Endometrium (tissue), 2 donors: Measurements from ENCODE around the gene PERM1.
A peak's percentile ranks its signal among the peaks of the same experiment; 100 is the strongest.
"Not testable (repeated sequence)": the region's sequence is repeated elsewhere in the genome, so short reads cannot be mapped to it uniquely, and the experiment has no call there.

Experiments
- FAIRE-seq: peaks from 2 replicates; lab custom pipeline; 2012; peaks lifted over from hg19 to GRCh38; lab: Jason Lieb, UNC
- donor health status: control.
- donor health status: control.

Gene PERM1

DNA sequence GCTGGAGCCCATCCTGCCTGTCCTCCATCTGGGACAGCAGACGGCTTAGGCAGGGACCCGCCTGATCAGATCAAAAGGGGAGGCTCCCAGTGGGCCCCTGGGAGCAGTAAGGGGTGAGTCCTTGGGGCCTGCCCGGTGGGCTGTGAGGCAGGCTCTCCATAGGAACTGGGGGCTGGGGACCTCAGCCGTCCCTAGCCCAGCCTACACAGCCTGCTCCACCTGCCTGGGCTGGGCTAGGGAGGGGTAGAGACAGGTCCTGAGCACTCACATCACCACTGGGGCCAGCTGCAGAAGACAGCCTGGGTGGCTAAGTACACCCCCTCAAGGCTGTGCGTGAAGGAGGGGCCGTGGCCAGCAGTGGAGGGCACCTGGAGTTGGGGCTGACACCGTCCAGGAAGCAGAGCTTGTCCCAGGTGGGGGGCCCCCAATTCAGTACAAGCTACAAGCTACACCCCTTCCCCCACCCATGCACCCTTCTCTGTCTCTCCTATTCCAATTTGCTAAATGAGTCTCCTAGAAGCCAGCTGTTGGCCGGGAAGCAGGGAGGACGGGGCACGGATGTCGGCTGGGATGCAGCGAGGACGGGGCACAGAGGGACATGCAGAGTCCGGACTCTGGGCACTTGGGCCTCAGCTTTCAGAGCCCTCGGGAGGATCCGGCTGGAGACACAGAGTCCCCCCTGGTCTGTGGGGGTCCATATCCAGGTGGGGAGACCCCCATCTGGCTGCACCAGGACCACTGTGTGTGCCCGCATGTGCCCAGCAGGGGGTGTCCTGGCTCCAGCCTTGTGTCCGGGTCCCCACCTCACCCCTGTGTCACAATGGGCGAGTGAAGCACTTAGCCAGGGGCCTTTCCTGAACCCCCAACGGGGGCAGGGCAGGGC lies 33.1 kb upstream of the PERM1 start:
- FAIRE-seq = no peak

DNA sequence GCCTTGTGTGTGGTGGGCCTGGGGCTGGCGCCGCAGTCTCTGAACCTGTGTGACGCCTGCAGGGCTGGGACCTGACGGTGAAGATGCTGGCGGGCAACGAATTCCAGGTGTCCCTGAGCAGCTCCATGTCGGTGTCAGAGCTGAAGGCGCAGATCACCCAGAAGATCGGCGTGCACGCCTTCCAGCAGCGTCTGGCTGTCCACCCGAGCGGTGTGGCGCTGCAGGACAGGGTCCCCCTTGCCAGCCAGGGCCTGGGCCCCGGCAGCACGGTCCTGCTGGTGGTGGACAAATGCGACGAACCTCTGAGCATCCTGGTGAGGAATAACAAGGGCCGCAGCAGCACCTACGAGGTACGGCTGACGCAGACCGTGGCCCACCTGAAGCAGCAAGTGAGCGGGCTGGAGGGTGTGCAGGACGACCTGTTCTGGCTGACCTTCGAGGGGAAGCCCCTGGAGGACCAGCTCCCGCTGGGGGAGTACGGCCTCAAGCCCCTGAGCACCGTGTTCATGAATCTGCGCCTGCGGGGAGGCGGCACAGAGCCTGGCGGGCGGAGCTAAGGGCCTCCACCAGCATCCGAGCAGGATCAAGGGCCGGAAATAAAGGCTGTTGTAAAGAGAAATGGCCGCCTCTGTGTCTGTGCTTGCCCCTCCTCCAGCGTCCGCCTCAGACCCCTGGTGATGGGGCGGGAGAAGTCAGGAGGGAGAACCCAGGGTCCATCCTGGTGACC lies 32.2 kb upstream of the PERM1 start:
- FAIRE-seq = no peak

DNA sequence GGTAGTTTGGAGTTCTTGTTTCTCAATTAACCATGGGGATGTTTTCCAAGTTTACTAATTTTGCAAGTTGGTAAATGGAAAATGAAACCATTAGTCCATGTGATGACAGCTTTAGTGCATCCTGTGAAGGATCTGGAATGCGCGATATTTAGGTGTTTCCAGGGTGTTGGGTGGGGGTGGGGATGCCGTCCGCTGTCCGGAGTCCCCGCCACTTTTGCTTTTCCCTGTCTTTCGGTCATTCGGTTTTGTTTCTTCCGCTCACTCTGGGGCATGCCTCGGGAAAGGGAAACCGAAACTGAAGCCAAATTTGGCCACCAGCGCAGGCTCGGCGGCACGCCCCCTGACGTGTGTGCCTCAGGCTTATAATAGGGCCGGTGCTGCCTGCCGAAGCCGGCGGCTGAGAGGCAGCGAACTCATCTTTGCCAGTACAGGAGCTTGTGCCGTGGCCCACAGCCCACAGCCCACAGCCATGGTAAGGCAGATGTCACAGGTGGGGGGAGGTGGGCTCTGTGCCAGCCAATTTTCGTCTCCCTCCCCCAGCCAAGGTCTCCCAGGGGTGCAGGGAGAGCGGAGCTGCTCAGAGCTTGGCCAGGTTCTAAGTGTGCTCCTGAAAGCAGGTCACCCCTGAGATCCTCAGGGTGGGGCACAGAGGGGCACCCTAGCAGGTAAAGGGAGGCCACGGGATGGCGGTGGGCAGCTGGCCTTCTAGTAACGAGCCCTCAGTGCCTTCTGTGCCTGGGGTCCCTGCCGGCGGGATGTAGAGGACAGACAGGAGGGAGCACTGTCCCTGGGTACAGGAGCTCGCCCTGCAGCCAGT lies 31.4 kb upstream of the PERM1 start, which contains the start of gene ISG15:
TSS of gene ISG15 (plus strand) at position 393 of the 817 bp plus-strand sequence. CDS start at position 470, 77 bp downstream.
- FAIRE-seq = peak; percentile 8

DNA sequence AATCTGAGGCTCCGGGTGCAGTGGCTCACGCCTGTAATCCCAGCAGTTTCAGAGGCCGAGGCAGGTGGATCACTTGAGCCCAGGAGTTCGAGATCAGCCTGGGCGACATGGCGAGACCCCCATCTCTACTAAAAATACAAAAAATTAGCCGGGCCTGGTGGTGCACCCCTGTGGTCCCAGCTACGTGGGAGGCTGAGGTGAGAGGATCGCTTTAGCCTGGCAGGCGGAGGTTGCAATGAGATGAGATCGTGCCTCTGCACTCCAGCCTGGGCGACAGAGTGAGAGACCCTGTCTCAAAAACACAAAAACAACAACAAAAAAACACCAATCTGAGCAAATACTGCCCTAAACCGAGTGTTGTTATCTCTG lies 30.8 kb upstream of the PERM1 start:
- FAIRE-seq = not testable (repeated sequence)

DNA sequence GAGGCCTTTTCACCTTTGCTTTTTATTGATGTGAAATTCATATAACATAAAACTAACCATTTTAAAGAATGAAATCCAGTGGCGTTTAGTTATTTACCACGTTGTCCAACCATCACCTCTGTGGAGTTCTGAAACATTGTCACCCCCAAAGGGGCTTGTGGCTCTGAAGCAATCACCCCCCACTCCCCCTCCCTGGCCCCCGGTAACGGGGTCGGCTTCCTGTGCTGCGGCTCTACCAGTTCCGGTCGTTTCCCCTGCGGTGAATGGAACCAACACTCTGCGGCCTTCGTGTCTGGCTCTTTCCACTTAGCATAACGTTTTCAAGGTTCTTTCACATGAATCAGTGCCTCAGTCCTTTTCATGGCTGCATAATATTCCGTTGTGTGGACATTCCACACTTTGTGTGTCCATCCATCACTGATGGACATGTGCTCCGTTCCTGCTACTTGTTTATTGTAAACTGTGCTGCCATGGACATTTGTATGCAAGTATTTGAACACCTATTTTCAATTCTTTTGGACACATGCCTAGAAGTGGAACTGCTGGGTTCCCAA lies 29.6 kb upstream of the PERM1 start:
- FAIRE-seq = no peak

DNA sequence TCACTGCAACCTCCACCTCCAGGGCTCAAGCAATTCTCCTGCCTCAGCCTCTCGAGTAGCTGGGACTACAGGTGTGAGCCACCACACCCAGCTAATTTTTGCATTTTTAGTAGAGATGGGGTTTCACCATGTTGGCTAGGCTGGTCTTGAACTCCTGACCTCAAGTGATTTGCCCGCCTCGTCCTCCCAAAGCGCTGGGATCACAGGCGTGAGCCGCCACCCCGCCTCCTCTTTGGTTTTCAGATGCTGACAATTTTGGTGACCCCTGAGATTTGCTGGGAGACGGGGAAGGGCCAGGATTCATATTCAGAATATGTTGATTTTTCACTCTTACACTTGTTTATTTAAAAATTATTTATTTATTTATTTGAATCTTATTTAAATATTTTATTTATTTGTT lies 28.2 kb upstream of the PERM1 start:
- FAIRE-seq = not testable (repeated sequence)

DNA sequence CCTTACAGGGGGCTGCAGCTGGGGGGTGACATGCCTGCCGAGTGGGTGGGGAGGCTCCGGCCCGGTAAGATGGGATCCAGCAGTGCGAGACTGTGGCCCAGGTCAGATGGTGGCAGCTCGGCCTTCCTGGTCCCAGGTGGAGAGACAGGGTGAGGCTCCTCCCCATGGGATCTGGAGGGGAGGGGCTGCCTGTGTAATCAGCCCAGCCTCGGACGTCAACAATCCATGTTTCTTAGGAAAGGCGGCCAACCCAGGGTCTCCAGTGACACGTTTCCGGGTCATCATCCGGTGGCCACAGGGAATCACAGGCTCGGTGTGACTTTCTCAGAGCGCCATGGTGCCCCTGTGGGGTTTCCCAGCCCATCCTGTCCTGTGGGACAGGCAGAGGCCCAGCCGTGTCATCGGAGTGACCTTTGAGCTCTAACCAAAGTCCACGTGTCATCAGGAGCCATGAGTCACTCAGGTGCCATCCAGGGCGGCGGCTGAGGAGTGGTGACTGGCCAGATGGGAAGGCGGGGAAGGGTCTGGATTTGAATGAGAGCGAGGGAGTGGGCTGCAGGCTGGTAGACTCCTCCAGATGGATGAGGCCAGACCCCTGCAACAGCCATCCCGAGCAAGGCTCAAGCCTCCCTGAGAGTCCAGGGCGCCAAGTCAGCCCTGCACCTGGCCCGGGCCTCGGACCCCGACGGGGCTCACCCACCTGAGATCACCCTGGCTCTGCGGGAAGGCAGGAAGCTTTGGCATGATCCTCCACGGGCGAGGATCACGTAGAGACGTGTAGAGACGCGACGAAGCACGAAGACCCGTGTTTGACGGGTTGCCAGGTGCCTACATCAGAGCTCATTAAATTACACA lies 24.6 kb upstream of the PERM1 start:
- no peak for FAIRE-seq

DNA sequence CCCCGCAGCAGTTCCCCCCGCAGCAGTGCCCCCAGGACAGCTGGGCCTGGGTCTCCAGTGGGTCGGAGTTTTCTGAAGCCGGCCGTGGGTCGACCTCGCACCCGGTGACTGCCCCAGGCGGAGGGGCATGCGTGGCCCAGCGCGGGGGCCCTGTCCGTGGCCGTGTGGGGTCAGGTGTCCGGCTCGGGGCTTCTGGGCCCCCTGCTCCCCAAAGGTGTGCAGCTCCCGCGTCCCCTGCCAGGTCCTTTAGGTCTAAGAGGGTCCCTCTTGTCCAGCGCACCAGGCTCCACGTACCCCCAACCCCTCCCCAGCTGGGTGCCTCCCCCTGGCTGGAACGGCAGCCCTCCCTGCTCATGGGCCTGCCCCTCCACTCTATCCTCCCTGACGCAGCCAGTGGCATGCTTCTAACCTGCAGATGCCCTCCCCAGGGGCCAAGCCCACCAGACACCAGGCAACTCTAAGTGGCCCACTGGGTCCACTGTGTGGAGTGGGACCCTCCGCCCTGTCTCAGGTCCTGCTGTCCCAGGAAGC lies 23.9 kb upstream of the PERM1 start:
- no peak for FAIRE-seq

DNA sequence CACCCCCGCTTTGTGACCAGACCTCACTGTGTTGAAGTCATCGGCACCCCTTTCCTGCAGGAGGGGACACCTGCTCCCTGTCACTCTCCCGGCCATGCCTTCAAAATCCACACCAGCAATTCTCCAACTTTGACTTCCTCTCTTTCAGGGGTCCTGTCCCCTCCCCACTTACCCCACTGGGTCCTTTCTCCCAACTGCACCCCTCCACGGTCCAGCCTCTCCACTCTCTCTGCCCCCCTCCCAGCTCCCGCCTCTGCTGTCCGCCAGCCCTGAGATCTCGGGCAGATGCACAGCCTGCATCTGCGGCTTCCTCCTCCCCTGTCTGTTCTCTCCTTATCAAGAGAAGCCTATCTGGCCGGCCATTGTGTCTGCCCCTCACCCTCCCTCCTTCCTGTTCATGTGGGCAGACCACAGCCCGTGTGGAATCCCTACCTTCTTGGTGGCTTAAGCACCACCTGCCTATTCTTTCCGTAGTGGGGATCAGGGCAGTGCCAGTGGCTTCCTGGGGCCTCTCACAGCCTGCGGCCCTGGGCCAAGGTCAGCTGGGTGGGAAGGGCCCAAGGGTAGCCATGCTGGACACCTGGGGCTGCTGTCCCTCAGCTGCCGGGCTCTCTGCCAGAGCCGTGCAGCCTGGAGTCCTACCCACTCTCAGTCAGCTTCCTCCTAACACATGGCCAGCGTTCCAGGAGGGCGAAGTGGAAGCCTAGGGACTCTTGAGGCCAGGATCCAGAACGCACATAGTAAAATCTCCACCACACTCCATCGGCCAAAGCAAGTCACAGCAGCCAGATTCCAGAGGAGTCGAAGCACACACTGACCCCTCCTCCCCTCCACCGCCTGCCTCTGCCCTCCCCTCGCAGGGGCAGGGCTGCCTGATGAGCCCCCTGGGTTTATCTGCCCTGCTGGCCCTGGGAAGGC lies 23.1 kb upstream of the PERM1 start:
- no peak for FAIRE-seq

DNA sequence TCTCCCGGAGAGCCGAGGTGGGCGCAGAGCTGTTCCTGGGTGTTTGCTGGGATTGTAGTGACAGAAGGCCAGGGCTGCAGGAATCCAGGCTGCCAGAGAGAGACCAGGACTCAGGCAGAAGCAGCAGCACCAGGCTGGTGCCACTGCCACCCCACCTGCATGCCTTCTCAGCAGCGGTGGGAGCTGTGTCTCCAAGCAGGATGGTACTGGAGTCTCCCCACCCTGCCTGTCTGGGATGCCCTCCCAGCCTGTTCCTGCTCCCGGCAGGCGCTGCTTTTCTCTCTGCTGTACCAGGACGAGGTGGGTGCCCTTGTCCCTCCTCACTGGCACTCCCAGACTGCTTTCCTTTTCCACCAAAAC lies 22.5 kb upstream of the PERM1 start:
- FAIRE-seq = no peak

DNA sequence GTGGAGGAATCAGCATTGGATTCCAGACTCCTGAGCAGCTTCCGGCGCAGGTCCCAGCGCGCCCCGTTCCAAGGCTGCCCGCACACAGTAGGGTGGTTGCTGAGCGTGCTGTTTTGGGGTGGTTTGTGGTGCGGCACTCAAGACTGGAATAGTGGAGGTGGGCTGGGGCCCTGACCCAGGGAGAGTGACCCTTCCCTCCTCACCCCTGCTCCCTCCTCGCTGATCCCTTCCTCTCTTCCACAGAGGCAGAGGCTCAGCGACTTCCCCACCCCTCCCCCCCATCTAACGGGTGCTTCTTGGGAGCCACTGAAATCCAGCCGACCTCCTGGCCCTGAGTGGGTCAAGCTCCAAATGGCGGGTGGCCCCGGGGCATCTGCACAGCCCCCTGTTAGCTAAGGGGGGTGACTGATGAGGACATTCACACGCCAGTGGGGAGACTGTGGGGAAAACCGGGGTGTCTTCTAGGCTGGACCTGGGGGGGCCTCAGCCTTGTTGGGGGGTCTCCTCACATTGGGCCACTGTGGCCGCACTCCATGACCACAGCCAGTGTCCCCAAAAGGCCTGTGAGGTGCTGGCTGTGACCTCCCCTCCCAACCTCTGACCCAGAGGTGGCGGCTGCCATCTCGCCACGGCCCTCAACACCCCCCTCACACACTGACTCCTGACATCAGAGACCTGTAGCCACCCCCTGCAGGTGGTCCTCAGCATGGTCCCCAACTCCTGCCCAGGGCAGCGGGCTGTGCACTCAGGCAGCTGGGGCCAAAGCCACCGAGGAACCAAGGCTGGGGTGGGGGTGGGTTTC lies 21.9 kb upstream of the PERM1 start:
- FAIRE-seq = no peak

DNA sequence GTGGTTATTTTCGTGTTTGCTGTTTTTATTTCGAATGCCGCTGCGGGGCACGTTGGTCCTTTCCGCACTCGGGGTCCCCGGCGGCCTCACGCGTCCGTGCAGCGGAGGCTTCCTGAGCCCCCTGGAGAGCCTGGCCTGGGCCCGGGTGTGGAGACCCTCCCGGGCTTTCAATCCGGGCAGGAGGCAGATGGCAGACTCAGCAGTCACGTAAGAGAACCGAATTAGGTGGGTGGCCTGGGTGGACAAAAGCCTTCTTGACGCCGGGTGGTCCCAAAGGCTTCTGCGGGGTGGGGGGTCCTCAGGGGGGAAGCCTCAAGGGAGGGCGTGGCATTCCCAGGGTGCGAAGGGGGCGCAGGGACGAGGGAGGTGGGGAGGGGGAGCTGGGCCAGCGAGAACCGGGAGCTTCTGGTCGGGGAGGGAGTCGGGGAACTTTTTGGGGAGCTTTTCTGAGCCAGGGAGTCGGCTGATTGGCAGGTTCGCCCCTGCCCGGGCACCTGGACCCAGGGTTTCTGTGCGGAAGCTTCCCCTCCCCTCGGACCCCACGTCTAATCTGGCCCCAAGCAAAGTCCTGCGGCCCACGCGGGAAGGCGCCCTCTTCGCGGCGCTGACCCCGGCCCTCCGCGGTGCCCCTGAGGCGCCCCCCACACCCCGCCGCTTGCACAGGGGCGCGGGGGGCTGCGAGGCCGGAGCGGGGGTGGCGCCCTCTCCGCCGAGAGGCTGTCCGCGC lies 19.3 kb upstream of the PERM1 start:
- FAIRE-seq = no peak

DNA sequence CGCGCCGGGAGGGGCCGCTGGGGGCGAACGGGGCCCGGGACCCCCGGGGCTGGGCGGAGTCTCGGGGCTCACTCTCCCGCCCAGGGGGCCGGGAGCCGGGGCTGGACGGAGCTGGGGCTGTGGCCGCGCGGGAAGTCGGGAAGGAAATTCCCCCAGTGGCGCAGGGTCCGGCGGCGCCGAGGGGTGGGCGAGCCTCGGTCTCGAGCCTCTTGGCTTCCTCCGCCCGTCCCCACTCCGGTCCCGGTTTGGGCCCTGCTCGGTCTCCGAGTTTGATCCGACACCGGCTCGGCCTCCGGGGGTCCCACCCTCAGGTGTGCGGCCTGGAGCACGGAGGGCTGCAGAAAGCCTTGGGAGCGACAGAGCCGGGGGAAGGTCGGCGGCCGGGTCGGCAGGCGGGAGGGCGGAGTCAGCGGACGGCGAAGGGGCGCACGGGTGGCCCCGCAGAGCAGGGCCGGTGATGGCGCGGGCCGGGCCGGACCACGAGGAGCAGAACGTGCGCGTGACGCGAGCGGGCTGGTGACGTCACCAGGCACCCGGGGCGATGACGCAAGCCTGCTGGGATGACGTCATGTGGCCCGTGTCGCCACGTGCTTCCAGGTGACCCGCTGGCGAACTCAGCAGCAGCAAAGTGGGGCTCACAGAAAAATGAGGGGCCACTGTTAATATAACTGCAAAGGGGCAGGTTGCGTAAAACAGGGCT lies 18.6 kb upstream of the PERM1 start:
- FAIRE-seq = no peak

DNA sequence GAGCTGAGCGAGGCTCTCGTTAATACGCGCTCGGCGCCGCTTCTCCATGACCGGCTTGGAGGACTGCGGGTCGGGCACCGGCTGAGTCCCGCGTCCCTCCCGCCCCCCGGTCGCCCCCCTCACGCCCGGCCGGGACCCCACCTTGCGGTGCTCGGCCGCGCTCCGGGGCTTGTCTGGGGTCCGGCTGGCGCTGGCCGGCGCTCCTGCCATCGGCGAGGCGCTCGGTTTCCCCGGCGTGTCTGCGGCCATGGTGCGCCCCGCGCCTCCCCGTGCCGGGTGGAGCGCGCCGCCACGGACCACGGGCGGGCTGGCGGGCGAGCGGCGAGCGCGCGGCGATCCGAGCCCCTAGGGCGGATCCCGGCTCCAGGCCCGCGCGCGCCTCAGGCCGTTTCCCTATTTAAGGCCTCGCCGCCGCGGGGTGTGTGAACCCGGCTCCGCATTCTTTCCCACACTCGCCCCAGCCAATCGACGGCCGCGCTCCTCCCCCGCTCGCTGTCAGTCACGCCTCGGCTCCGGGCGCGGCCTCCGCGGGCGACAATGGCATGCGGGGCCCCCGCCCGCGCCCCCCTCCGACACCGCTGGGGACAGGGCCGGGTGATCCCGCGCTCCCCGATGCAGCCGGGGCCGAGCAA lies 17.9 kb upstream of the PERM1 start, which contains the start of gene HES4:
TSS of gene HES4 (minus strand) at position 373 of the 632 bp plus-strand sequence. CDS start at position 249, 124 bp downstream.
- FAIRE-seq = no peak

DNA sequence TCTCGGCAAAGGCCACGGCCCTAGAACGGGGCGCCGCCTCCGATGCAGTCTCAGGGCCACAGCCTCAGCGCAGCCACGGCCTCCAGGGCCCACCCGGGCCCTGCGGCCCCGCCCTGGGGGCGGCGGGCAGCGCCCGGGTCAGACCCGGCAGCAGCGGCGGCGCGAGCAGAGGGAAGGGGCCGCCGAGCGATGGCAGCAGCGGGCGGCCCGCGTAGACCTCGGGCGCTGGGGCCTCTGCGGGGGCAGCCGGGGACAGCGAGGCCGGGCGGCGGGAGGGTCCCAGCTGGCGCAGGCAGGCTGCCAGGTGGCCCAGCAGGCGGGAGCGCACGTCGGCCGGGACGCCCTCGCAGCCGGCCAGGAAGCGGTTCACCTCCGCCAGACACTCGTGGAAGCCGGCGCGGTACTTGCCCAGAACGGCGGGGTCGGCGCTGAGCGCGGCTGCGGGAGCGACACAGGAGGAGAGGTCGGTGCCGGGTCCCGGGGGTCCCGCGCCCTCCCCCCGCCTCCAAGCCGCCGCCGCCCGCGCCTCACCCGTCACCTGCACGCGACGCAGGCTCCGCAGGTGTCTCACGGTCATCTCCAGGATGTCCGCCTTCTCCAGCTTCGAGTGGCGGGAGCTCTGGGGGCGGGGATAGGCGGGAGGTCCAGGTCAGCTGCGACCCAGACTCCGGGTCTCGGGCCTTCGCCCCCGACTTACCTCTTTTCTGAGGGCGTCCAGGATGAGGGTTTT lies 17.3 kb upstream of the PERM1 start:
- no peak for FAIRE-seq

DNA sequence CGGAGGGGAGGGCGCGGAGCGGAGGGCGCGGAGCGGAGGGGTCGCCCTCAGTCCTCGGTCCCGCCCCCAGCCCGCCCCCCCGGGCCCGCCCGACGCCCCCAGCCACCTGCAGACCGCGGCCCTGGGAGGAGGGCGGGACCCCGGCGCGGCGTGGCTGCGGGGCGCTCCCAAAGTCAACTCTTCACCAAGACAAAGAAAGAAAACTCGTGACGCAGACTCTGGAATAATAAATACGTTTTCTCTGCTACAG lies 16.8 kb upstream of the PERM1 start:
- FAIRE-seq = no peak
